ENCODE results near the gene GLRX.
A peak's percentile ranks its signal among the peaks of the same experiment; 100 is the strongest.

Gene GLRX

GRCh38 chr5:95861221-95861863, 38.8 kb upstream of the GLRX start:
- DNase-seq (ENCODE audit: low read depth, low spot score) = peak; percentile 99
- ChIA-PET POLR2A (no interaction called here), CTCF (interaction anchor here (0.9 to 1.8 kb wide), 7 partner anchors 10 to 475 kb away, joined by 3 to 12 read pairs (median 3); no protein-coding TSS in a partner anchor)
- H3K4me3 ChIP-seq (ENCODE audit: low read depth, low read length) = no peak overlapping the region
- TF ChIP-seq CTCF (IDR thresholded peaks at IDR 0.05; ENCODE audit: insufficient read depth, low read length, missing control alignments) = no peak

- ChIA-PET CTCF (interaction anchor here (0.7 to 4.2 kb wide), 12 partner anchors 10 to 740 kb away, joined by 3 to 41 read pairs (median 4); partner anchors contain the start of genes ELL2 and RHOBTB3), POLR2A (interaction anchor here (1.0 kb wide), 1 partner anchor 131 kb away, joined by 3 read pairs; no protein-coding TSS in a partner anchor)
- no peak for TF ChIP-seq CTCF (IDR thresholded peaks at IDR 0.05; ENCODE audit: insufficient read depth, low read length, missing control alignments)
- no peak for DNase-seq (ENCODE audit: low read depth, low spot score)
- no peak overlapping the region; the same call in 1 of the 2 replicates for H3K4me3 ChIP-seq (ENCODE audit: low read depth, low read length)
Measured at GRCh38 chr5:95859661-95860060, 37.1 kb upstream of the GLRX start.

GRCh38 chr5:95858661-95859595, 36.4 kb upstream of the GLRX start:
- peak; percentile 99 for TF ChIP-seq CTCF (IDR thresholded peaks at IDR 0.05; ENCODE audit: insufficient read depth, low read length, missing control alignments)
- H3K4me3 ChIP-seq (ENCODE audit: low read depth, low read length) = peak overlapping the region; percentile 57
- POLR2A ChIA-PET = interaction anchor here (0.6 to 1.0 kb wide), 4 partner anchors 132 to 791 kb away, joined by 3 to 4 read pairs (median 3); no protein-coding TSS in a partner anchor
- DNase-seq (ENCODE audit: low read depth, low spot score) = peak; percentile 97
- CTCF ChIA-PET = interaction anchor here (0.9 to 4.3 kb wide), 16 partner anchors 10 to 742 kb away, joined by 3 to 41 read pairs (median 4); partner anchors contain the start of genes ELL2 and RHOBTB3

GRCh38 chr5:95858023-95858461, 35.5 kb upstream of the GLRX start:
- CTCF ChIA-PET = interaction anchor here (0.7 to 4.3 kb wide), 11 partner anchors 11 to 743 kb away, joined by 3 to 41 read pairs (median 3); no protein-coding TSS in a partner anchor
- DNase-seq (ENCODE audit: low read depth, low spot score) = peak; percentile 79
- TF ChIP-seq CTCF (IDR thresholded peaks at IDR 0.05; ENCODE audit: insufficient read depth, low read length, missing control alignments) = no peak
- POLR2A ChIA-PET = interaction anchor here (0.7 kb wide), 1 partner anchor 221 kb away, joined by 3 read pairs; no protein-coding TSS in a partner anchor
- 0 out of 2 replicates have a peak overlapping the region, but pooled peaks have one; percentile 0 for H3K4me3 ChIP-seq (ENCODE audit: low read depth, low read length)

- CTCF ChIA-PET = interaction anchor here (0.7 to 4.3 kb wide), 11 partner anchors 10 to 744 kb away, joined by 3 to 41 read pairs (median 3); no protein-coding TSS in a partner anchor
Measured at GRCh38 chr5:95857185-95857945, 34.8 kb upstream of the GLRX start.

More at GRCh38 chr5:95857185-95857945, 34.8 kb upstream of the GLRX start:
- TF ChIP-seq CTCF (IDR thresholded peaks at IDR 0.05; ENCODE audit: insufficient read depth, low read length, missing control alignments) = no peak
- no peak overlapping the region for H3K4me3 ChIP-seq (ENCODE audit: low read depth, low read length)
- POLR2A ChIA-PET = no interaction called here
- DNase-seq (ENCODE audit: low read depth, low spot score) = no peak

Measured in AG04449 (cell line).